D341Med (cell line): ENCODE data around the gene LHFPL3.
"Not testable (repeated sequence)": the region's sequence is repeated elsewhere in the genome, so short reads cannot be mapped to it uniquely, and the experiment has no call there.

Source experiments
- DNase-seq: peaks from one replicate; pipeline ENCODE4 v3.0.0; 2012; ENCODE audit warnings: low spot score

LHFPL3 gene

DNA sequence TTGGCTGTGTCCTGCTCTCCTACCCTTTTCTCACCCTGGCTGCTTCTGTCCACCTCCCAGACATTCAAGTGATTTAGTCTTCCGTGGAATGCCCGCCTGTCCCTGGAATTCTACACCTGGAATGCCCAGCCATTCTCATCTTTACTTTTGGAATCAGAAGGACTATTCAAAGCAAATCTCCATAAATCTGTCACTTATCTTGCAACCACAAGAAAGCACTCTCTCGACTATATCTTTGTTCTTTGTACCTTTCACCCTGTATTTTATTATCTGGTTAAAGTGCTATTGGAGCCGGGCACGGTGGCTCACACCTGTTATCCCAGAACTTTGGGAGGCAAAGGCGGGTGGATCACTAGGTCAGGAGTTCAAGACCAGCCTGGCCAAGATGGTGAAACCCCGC lies 606.3 kb downstream of the LHFPL3 start:
- DNase-seq: no peak

DNA sequence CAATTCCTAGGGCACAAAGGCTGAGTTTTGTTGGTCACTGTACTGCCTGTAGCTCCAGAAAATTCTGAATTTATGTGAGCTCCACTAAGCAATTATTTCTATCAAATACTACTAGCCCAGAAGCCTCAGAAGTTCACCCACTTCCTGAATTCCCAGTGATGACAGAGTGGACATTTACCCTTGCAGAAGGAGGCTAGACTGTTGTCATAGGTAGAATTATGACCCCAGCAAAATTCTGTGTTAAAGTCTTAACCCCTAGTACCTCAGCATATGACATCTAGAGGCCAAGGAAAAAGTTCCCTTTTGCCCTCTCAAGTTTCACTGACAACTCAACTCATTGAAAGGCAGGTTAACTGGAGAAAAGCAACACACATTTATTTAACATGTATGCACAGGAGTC lies 606.9 kb downstream of the LHFPL3 start:
- no peak for DNase-seq

DNA sequence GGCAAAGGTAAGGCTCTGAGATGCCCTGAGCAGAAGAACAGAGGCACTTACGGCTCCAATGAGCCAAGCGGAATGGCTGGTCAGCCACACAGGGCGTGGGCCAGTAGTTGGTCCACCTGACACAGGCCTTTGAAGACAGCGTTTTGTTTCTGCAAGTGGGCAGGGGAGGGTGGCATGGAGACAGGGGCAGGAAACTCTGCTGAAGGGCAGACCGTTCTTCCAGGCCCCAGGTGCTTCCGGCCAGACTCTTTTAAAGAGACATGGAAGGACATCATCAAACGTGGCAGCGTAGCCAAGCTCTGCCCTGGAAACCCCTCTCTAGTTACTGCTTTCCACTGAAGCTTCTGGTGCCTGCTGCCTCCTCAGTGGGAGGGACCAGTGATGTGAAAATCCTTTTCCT lies 608.1 kb downstream of the LHFPL3 start:
- DNase-seq: no peak

DNA sequence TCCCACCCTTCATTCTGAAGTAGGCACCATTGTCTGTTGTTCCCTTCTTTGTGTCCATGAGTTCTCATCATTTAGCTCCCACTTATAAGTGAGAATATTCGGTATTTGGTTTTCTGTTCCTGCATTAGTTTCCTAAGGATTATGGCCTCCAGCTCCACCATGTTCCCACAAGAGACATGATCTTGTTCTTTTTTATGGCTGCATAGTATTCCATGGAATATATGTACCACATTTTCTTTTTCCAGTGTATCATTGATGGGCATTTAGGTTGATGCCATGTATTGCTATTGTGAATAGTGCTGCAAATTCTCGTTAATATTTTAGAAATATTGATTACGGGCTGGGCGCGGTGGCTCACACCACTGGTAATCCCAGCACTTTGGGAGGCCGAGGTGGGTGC lies 609.1 kb downstream of the LHFPL3 start:
- not testable (repeated sequence) for DNase-seq

DNA sequence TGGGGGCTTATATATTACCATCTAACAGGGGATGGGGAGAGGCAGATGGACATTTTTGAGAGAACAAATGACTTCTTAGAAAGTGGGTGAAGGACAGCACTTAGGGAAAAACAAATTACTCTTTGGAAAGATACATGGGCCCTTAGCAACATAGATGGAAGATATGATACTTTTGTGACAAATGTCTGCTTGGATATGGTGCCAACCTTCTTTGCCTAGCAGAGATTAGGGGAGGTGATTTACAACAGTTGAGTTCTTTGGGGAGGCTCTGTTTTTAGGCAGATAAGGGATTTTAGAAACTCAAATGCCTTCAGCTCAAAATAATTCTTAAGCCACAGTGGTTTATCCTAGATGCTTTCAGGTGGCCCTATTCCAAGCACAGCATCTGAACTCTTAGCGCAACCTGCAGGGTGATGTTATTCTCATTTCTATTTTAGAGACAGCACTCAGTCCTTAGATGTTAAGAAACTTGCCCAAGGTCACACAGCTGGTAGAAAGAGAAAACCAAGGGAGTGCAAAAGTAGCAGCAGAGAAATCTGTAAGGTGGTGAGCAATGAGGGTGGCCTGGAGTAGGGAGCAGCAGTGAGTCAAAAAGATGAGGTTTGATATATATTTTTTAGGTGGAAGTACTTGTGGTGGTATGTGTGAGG lies 610.5 kb downstream of the LHFPL3 start:
- DNase-seq: no peak

DNA sequence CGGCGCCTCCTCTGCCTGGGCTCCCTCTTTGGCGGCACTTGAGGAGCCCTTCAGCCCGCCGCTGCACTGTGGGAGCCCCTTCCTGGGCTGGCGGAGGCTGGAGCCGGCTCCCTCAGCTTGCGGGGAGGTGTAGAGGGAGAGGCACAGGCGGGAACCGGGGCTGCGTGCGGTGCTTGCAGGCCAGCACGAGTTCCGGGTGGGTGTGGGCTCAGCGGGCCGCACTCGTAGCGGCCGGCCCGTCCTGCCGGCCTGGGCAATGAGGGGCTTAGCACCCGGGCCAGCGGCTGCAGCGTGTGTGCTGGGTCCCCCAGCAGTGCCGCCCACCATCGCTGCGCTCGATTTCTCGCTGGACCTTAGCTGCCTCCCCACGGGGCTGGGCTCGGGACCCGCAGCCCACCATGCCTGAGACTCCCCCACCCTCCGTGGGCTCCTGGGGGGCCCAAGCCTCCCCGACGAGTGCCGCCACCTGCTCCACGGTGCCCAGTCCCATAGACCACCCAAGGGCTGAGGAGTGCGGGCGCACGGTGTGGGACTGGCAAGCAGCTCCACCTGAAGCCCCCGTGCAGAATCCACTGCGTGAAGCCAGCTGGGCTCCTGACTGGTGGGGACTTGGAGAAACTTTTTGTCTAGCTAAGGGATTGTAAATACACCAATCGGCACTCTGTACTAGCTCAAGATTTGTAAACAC lies 611.8 kb downstream of the LHFPL3 start:
- DNase-seq: no peak

DNA sequence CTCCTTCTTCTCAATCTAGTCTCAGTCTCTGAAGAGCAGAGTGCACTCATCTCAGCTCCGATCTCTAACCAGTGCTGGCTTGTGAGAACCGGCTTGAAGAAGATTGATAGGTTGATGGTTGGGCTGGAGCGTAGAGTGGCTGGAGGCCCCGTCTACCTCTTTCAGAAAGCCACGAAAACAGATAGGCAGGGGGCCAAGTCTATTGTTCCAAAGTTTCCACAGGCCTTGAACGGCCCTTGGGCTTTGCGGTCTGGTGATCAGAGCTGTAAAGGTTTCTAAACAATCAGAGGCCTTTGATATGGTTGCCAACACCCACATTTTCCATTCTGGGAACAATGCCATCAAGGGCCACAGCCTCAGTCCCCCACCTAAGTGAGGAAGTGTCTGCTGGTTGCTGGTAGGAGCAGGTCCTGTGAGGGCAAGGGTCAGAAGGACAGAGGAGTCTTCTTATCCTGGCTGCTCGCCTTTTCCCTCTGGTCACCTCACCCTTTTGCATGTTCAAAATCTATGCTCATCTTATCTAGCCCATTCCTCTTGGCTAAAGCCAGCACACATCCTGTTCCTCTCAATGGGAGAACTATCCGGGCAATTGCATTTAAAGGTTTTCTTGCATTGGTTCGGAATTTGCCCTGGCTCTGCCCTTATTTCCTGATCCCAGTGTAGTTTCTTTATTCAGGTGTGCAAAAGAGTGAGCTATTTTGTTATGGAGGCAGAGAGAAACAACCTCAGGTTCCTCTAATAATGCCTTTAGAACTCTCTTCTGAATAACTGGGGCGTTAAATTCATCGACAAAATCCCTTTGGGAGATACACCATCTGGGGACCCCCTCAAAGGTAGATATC lies 615.3 kb downstream of the LHFPL3 start:
- no peak for DNase-seq

DNA sequence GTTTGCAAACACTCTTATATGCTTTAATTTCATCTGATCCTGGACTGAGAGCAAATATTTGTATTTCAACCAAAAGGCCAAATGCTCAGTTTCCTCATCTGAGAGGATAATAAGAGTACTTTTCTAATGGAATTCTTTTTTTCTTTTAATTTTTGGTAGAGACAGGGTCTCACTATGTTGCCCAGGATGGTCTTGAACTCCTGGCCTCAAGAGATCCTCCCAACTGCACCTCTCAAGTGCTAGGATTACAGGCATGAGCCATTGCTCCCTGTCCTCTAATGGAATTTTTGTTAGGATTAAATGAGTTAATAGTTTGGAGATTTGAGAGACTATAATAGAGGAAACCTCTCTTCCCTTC lies 617.2 kb downstream of the LHFPL3 start:
- no peak for DNase-seq

DNA sequence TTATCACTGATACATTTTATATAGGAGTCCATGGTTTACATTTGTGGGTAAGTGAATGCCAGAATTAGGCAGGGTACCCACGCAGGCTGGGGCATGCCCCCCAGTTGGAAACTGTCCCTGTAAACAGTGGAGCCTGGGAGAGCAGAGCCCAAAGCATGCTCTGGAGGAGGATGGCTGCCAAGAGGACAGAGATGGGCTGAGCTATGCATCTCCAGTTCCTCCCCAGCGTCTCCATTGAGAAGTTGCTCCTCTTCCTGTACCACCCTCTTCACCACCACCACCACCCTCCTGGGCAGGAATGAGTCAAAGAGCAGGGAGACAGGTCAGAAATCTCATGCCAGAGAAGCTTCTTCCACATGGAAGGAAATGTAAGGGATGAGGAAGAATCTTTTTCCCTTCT lies 617.9 kb downstream of the LHFPL3 start:
- DNase-seq: no peak

DNA sequence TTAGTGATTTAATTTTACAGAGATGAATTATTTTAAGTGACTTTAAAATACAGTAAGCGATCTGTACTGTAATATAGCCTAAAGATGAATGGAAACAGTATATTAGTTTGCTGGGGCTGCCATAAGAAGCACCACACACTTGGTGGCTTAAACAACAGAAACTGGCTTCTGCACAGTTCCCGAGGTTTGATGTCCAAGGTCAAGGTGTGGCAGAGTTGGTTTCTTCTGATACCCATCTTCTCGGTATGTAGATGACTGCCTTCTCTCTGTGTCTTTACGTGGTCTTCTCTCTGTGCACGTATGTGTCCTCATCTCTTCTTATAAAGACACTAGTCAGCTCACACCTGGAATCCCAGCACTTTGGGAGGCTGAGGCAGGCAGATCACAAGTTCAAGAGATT lies 621.6 kb downstream of the LHFPL3 start:
- no peak for DNase-seq

DNA sequence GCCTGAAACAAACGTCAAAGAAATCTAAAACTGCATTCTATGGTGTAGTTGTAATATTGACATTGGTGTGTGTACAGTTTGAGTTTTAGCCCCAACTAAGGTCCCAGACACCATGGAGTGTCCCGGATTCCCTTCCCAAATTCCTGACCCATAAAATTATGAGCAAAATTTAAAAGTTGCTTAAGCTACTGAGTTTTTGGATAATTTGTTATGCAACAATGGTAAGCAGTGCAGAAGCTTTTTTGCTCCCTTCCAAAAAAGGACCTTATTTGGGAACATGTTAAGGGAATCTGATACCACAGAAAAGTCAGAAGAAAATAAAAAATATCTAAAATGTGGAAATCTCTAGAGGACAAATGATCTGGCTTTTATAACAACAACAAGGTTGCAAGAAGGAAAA lies 622.4 kb downstream of the LHFPL3 start:
- no peak for DNase-seq

DNA sequence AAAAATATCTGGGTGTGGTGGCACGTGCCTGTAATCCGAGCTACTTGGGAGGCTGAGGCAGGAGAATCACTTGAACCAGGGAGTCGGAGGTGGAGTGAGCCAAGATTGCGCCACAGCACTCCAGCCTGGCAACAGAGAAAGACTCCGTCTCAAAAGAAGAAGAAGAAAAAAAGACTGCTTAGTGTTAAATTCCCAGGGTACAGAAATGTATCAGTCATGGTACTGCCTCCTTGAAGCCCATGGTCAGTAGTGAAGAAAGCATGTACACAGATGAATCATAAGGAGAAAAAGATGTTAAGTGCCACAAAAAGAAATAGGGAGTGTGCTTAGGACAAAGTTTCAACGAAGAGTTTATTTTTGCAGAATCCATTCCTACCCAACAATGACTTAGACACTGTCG lies 623.1 kb downstream of the LHFPL3 start:
- DNase-seq: no peak

DNA sequence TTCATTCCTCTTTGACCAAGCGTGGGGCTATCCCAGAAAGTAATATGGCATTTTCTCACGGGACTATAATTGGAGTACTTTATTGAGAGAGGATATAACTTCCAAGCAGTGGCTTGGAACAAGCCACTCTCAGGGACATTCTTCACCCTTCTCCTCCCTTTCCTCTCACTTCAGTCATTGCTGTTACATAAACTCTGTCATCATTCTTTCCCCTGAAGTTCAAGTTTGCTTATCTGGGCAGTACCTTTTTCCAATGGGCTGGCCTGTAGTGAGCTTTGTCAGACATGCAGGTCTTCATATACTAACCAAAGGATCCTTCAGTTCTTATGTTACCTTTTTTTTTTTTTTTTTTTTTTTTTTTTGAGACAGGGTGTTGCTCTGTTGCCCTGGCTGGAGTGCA lies 626.9 kb downstream of the LHFPL3 start:
- DNase-seq: no peak
